Left forelimb (tissue), 1 donor: ENCODE results near the gene CDH10.
A peak's percentile ranks its signal among the peaks of the same experiment; 100 is the strongest.

Experiments
- DNase-seq: peaks from one replicate; pipeline ENCODE4 v3.0.0-alpha.2; 2018; ENCODE audit warnings: low spot score

The CDH10 gene

GRCh38 chr5:24644761-24645160, at the start of gene CDH10:
Gene CDH10 (minus strand): TSS chr5:24644978. CDS start chr5:24593490, 51,488 bp downstream.
- peak; percentile 67 for DNase-seq

- DNase-seq, result no peak
Observed at GRCh38 chr5:24693609-24694008, 48.8 kb upstream of the CDH10 start.

GRCh38 chr5:24691074-24691473, 46.3 kb upstream of the CDH10 start:
- DNase-seq, result no peak

GRCh38 chr5:24681106-24681505, 36.3 kb upstream of the CDH10 start:
- DNase-seq, result no peak

- no peak for DNase-seq
Observed at GRCh38 chr5:24668050-24668449, 23.3 kb upstream of the CDH10 start.

- no peak for DNase-seq
Observed at GRCh38 chr5:24649531-24649930, 4.8 kb upstream of the CDH10 start.

- no peak for DNase-seq
Observed at GRCh38 chr5:24646915-24647314, 2.1 kb upstream of the CDH10 start.

GRCh38 chr5:24645483-24645882, 705 bp upstream of the CDH10 start:
- DNase-seq, result no peak

- no peak for DNase-seq
Observed at GRCh38 chr5:24643880-24644279, 898 bp downstream of the CDH10 start.

- no peak for DNase-seq
Observed at GRCh38 chr5:24643156-24643555, 1.6 kb downstream of the CDH10 start.

GRCh38 chr5:24642022-24642421, 2.8 kb downstream of the CDH10 start:
- DNase-seq, result no peak

- DNase-seq, result no peak
Observed at GRCh38 chr5:24635209-24635608, 9.6 kb downstream of the CDH10 start.

- no peak for DNase-seq
Observed at GRCh38 chr5:24633715-24634325, 11.0 kb downstream of the CDH10 start.

- DNase-seq, result no peak
Observed at GRCh38 chr5:24632353-24632752, 12.4 kb downstream of the CDH10 start.

GRCh38 chr5:24630918-24631317, 13.9 kb downstream of the CDH10 start:
- DNase-seq, result no peak

- no peak for DNase-seq
Observed at GRCh38 chr5:24629798-24630197, 15.0 kb downstream of the CDH10 start.

- no peak for DNase-seq
Observed at GRCh38 chr5:24624872-24625271, 19.9 kb downstream of the CDH10 start.

GRCh38 chr5:24623624-24624023, 21.2 kb downstream of the CDH10 start:
- no peak for DNase-seq

- no peak for DNase-seq
Observed at GRCh38 chr5:24623031-24623430, 21.7 kb downstream of the CDH10 start.

GRCh38 chr5:24621792-24622191, 23.0 kb downstream of the CDH10 start:
- DNase-seq, result peak; percentile 66

GRCh38 chr5:24616566-24616965, 28.2 kb downstream of the CDH10 start:
- no peak for DNase-seq

GRCh38 chr5:24615159-24615558, 29.6 kb downstream of the CDH10 start:
- no peak for DNase-seq

- no peak for DNase-seq
Observed at GRCh38 chr5:24609706-24610105, 35.1 kb downstream of the CDH10 start.

- DNase-seq, result no peak
Observed at GRCh38 chr5:24606971-24607370, 37.8 kb downstream of the CDH10 start.

GRCh38 chr5:24602188-24602587, 42.6 kb downstream of the CDH10 start:
- DNase-seq, result no peak
